Measurements from ENCODE around the gene PRKAG2. TPM values are rescaled to one million over a fixed set of nuclear protein-coding genes. Genes with fewer than 3 reads are reported as not detected.
"Not testable (repeated sequence)": the region's sequence is repeated elsewhere in the genome, so short reads cannot be mapped to it uniquely, and the experiment has no call there.

PRKAG2 gene
- total RNA-seq, 2 experiments from 2014 or later = 16.9 to 18.7 TPM

DNA sequence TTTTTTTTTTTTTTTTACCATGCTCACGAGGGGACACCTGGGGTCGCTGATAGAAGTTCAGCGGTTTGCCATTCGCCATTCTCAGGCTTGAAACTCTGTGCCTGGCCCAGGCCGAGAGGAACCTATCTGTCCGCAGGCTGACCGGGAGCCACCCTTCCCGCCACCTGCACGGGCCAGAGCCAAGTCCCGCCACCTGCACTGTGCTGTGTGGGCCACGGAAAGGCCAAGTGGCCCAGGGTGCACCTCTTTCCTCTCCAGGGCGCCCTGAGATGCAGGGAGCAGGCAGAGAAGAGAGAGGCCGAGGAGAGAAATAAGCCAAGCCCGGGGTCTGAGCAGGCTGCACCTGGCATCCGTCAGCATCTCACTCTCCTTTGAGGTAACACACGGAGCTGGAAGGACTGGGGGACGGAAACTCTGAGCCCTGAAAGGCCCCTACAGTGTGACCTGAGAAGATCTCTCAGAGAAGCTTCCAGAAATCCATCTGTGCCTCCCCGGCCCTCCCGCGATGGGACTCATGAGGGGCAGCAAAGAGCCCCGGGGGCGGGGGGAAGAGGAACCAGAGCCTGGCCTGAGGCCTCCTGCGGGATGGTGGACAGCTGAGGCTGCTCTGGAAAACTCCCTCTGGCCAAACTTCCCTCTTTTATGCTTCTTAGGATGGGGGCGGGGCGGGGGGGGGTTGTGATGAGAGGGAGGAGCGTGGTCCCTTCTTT lies 46.6 kb downstream of the PRKAG2 start:
- peaks cover 34% of the 10 kb centered on the region for H3K4me1 Mint-ChIP-seq (ENCODE audit: low read depth)
- CTCF ChIA-PET = no interaction called here
- DNase-seq = no peak
- no peak overlapping the region for H3K27ac Mint-ChIP-seq
- H3K27me3 Mint-ChIP-seq (ENCODE audit: low read depth) = no peaks in the 10 kb centered on the region
- intact Hi-C loops (cut with micrococcal nuclease) = no loop called here
- H3K4me3 Mint-ChIP-seq = no peak overlapping the region
- peaks cover 3% of the 10 kb centered on the region for H3K36me3 Mint-ChIP-seq (ENCODE audit: low read depth)
- H3K9me3 Mint-ChIP-seq = no peaks in the 10 kb centered on the region

DNA sequence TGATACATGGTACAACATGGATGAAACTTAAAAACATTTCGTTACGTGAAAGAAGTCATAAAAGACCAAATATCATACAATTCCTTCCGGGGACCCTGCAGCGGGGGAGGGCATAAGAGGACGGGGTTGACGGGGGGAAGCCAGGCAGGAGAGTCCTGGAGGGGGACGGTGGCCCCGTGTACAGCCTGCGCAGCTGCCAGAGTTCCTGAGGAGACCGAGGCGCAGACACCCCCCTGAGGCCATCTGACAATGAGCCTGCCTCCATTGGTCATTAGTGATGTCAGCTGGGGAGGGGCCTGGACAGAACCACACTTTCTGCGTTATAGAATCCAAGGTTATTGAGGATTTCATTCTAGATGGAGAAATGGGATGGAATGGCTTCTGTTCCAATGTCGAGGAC lies 47.2 kb downstream of the PRKAG2 start:
- no peak overlapping the region for H3K27ac Mint-ChIP-seq
- H3K4me1 Mint-ChIP-seq (ENCODE audit: low read depth) = peaks cover 30% of the 10 kb centered on the region
- peaks cover 3% of the 10 kb centered on the region for H3K36me3 Mint-ChIP-seq (ENCODE audit: low read depth)
- no peak overlapping the region for H3K4me3 Mint-ChIP-seq
- intact Hi-C loops (cut with micrococcal nuclease) = no loop called here
- no peaks in the 10 kb centered on the region for H3K9me3 Mint-ChIP-seq
- H3K27me3 Mint-ChIP-seq (ENCODE audit: low read depth) = no peaks in the 10 kb centered on the region
- DNase-seq = no peak
- CTCF ChIA-PET = no interaction called here

DNA sequence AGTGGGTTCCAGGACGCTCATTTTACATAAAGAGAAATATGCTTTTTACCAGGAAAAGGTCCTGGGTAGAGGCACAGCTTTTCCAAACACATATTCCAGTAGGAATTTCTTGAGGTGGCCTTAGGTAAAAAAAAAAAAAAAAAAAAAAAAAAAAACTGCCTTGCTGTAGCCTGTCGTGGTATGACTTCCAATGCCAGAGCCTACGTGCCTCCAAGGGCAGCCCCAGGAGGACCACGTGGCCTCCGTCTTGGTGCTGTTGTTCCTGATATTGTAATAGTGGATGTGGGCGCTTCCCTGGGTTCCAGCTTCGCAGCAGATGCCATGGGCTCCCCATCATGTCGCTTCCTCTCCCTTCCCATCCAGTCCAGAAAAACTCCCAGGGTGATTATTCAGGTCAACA lies 49.3 kb downstream of the PRKAG2 start:
- Mint-ChIP-seq H3K36me3 (ENCODE audit: low read depth) (peaks cover 3% of the 10 kb centered on the region), H3K27me3 (ENCODE audit: low read depth) (no peaks in the 10 kb centered on the region)

DNA sequence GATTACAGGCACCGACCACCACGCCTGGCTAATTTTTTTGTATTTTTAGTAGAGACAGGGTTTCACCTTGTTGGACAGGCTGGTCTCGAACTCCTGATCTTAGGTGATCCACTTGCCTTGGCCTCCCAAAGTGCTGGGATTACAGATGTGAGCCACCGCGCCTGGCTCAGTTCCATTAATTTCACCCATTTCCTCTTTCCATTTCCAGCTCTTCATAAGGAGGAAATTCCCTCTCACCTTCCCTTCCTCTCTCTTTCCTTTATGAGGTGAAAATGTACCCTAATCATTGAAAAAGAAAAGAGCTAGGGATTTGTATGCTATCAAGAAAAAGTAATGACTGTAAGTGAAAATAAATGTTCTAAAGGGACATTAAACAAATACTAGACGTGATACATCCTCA lies 50.6 kb downstream of the PRKAG2 start:
- H3K27me3 Mint-ChIP-seq (ENCODE audit: low read depth); H3K27ac Mint-ChIP-seq; H3K36me3 Mint-ChIP-seq (ENCODE audit: low read depth); intact Hi-C loops (cut with micrococcal nuclease); H3K4me3 Mint-ChIP-seq; DNase-seq; H3K9me3 Mint-ChIP-seq: not testable (repeated sequence)
- CTCF ChIA-PET = interaction anchor here (0.5 kb wide), 1 partner anchor 832 kb away, joined by 3 read pairs; no protein-coding TSS in a partner anchor
- H3K4me1 Mint-ChIP-seq (ENCODE audit: low read depth) = peaks cover 19% of the 10 kb centered on the region

More for the DNA sequence above, 49.3 kb downstream of the PRKAG2 start:
- CTCF ChIA-PET = interaction anchor here (0.6 kb wide), 1 partner anchor 664 kb away, joined by 5 read pairs; no protein-coding TSS in a partner anchor
- intact Hi-C loops (cut with micrococcal nuclease) = no loop called here
- Mint-ChIP-seq H3K4me1 (ENCODE audit: low read depth) (peaks cover 19% of the 10 kb centered on the region), H3K4me3 (no peak overlapping the region), H3K27ac (no peak overlapping the region), H3K9me3 (no peaks in the 10 kb centered on the region)
- DNase-seq = no peak

DNA sequence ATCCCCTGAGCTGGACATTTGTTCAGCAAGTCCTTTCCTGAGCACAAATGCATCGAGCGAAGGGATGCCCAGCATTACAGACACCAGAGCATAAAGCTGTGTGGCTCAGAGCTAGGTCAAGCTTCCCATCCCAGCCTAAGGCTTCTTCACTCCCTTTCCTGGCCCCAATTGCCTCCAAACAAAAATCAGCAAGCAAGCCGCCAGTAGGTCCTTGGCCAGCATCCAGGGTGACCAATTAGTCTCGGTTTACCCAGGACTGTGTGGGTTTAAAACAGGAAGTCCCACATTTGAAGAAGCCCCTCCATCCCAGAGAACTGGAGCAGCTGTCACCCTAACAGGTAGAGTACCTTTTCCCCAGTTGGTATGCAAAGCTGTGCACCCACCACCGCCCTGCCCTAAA lies 51.2 kb downstream of the PRKAG2 start:
- H3K4me1 Mint-ChIP-seq (ENCODE audit: low read depth) = peaks cover 19% of the 10 kb centered on the region
- H3K27me3 Mint-ChIP-seq (ENCODE audit: low read depth) = no peaks in the 10 kb centered on the region
- H3K9me3 Mint-ChIP-seq = no peaks in the 10 kb centered on the region
- CTCF ChIA-PET = no interaction called here
- H3K27ac Mint-ChIP-seq = no peak overlapping the region
- H3K4me3 Mint-ChIP-seq = no peak overlapping the region
- intact Hi-C loops (cut with micrococcal nuclease) = no loop called here
- DNase-seq = no peak
- H3K36me3 Mint-ChIP-seq (ENCODE audit: low read depth) = peaks cover 3% of the 10 kb centered on the region

DNA sequence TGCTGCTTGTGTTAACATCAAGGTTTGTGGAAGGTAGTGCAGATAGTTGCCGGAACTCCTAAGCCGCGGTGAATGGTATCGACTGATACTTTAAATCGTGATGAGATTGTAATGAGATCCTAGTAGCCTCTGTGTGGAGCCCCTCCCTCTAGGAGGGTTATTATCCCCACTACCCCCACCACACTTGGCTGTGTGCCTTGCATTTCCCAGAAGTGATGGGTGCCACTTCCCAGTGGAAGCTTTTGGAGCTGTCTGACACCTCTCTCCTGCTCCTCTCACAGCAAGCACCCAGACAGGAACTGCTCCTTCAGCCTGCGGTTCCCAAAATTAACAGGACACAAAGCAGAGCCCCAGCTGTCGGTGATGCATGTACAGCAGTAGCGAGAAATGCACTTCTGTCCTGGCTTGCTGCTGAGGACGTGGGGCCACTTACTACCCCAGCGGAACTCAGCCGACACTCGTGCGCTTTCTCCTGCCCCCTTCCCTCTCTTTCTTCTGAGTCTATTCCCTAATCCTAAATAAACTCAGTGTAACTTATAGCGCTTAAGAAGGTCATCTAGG lies 52.5 kb downstream of the PRKAG2 start:
- Mint-ChIP-seq H3K36me3 (ENCODE audit: low read depth) (peaks cover 3% of the 10 kb centered on the region), H3K27ac (no peak overlapping the region), H3K9me3 (no peaks in the 10 kb centered on the region), H3K27me3 (ENCODE audit: low read depth) (no peaks in the 10 kb centered on the region), H3K4me1 (ENCODE audit: low read depth) (peaks cover 18% of the 10 kb centered on the region), H3K4me3 (no peak overlapping the region)
- intact Hi-C loops (cut with micrococcal nuclease) = no loop called here
- CTCF ChIA-PET = interaction anchor here (0.5 to 1.4 kb wide), 2 partner anchors 41 to 42 kb away, joined by 3 to 4 read pairs; no protein-coding TSS in a partner anchor
- no peak for DNase-seq

DNA sequence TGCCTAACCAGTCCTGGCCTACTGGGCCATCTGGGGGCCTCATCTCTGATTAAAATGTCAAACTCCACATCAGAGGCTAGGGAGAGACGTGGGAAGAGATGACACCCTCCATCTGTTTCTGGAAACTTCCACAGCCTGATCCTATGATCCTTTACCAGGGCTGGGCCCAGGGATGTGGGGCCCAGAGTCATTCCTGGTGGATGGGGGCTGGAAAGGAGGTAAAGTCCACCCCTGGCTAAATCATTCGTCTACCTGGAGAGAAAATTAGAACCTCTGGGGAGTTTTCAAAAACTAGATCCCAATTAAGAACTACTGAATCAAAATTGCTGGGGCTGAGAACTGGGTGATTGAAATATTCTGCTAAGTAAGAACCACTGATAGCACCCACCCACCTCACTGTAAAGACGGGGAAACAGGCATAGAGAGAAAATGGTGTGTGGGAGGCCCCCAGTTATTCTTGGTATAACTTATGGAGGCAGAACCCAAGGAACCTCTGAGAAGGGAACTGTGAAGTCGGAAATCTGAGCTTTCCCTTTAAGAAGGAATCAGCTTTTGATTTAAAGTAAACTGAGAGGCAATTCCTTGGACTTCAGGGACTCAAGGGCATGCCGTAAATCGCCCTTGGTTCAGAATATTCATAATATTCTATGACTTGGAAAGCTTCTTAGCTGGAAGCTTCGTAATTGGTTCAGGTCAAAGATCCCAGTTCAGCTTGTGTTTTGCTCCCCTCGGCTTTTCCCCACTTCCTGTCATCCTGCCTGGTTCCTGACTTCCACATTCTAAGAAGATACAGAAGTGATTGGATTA lies 53.1 kb downstream of the PRKAG2 start:
- peaks cover 11% of the 10 kb centered on the region for H3K4me1 Mint-ChIP-seq (ENCODE audit: low read depth)
- no peaks in the 10 kb centered on the region for H3K27me3 Mint-ChIP-seq (ENCODE audit: low read depth)
- no peak for DNase-seq
- no peak overlapping the region for H3K4me3 Mint-ChIP-seq
- no peaks in the 10 kb centered on the region for H3K9me3 Mint-ChIP-seq
- intact Hi-C loops (cut with micrococcal nuclease) = no loop called here
- peaks cover 3% of the 10 kb centered on the region for H3K36me3 Mint-ChIP-seq (ENCODE audit: low read depth)
- no peak overlapping the region for H3K27ac Mint-ChIP-seq
- CTCF ChIA-PET = interaction anchor here (1.4 kb wide), 1 partner anchor 41 kb away, joined by 4 read pairs; no protein-coding TSS in a partner anchor

DNA sequence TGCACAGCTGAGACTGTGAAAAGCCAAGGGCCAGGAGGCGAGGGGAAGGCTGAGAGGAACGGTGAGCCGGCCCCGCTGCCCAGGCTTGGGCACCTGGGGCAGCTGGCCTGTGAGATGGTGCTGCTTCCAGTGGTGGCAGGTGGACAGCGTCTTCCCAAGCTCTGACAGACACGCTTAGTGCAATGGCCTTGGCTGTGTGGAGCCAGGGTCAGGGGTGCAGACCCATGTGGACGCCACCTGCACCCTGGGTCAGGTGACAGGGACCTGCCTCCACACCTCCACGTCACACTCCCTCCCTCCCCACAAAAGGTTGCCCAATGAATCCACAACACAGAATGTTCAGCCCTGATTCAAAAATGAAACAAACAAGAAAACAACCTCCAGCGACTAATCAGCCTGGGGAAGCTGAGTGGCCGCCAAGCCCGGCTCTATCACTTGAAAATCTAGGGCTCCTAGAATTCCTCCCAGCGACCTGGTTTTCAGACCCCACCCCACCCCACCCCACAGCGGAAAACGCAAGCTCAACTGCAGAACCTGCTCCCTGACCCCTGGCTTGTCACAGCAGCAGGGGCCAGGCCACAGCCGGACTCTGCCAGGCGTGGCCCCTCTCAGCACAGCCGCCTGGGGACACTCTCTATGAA lies 54.3 kb downstream of the PRKAG2 start:
- CTCF ChIA-PET = interaction anchor here (1.4 kb wide), 1 partner anchor 40 kb away, joined by 4 read pairs; no protein-coding TSS in a partner anchor
- Mint-ChIP-seq H3K27me3 (ENCODE audit: low read depth) (no peaks in the 10 kb centered on the region), H3K27ac (no peak overlapping the region), H3K9me3 (no peaks in the 10 kb centered on the region), H3K4me1 (ENCODE audit: low read depth) (peaks cover 10% of the 10 kb centered on the region), H3K4me3 (no peak overlapping the region), H3K36me3 (ENCODE audit: low read depth) (peaks cover under 1% of the 10 kb centered on the region)
- intact Hi-C loops (cut with micrococcal nuclease) = no loop called here
- no peak for DNase-seq

DNA sequence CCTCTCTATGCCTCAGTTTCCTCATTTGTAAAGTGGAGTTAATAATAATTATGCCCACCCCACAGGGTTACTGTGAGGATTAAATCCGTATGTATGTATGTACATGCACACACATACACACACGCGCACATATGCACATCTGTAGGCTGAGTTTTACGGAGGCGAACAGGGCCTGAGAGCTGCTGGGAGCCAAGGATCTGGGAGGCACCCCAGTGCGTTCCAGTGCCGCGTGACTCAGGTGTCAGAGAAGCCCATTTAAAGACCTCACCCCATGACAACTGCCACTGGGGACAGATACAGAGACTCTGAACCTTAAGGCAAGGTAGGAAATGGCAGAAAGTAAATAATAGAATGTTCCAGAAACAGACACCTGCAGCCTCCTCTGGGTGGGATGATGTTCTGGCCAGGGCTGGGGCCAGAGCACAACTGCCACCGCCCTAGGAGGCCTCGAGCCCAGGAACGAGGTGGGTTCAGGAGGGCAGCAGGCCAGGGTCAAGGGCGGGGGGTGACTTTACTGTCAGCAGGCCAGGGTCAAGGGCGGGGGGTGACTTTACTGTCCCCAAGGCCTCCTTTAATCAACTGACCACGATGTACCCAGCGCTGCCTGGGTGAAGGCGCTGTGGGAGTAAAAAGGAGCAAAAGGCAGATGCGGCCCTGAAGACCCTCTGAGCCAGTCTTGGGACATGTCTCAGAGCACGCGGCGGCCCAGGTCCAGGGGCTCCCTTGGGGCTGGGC lies 54.9 kb downstream of the PRKAG2 start:
- intact Hi-C loops (cut with micrococcal nuclease) = no loop called here

DNA sequence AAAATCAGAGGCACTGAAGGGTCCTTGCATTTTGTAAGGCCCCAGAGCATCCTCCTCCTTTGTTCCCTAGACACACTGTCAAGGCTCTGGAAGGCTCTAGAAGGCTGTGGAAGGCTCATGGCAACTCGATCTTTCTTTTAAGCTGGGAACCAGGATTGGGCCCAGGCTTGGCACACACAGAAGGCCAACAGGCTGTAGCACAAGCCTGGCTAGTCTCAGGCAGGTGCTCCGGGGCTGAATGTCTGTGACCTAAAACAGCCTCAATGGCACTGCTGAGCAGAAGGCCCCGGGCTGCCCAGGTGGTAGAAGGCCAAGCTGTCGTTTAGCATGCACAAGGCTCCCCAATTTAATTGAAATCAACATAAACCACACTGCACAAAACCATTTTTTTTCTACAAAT lies 55.7 kb downstream of the PRKAG2 start:
- Mint-ChIP-seq H3K36me3 (ENCODE audit: low read depth) (no peaks in the 10 kb centered on the region), H3K4me3 (no peak overlapping the region), H3K4me1 (ENCODE audit: low read depth) (peaks cover 4% of the 10 kb centered on the region), H3K27ac (no peak overlapping the region), H3K27me3 (ENCODE audit: low read depth) (no peaks in the 10 kb centered on the region), H3K9me3 (no peaks in the 10 kb centered on the region)
- intact Hi-C loops (cut with micrococcal nuclease) = no loop called here
- no peak for DNase-seq
- CTCF ChIA-PET = no interaction called here

More for the DNA sequence above, 54.9 kb downstream of the PRKAG2 start:
- Mint-ChIP-seq H3K27me3 (ENCODE audit: low read depth) (no peaks in the 10 kb centered on the region), H3K36me3 (ENCODE audit: low read depth) (no peaks in the 10 kb centered on the region), H3K27ac (no peak overlapping the region), H3K9me3 (no peaks in the 10 kb centered on the region), H3K4me3 (no peak overlapping the region), H3K4me1 (ENCODE audit: low read depth) (peaks cover 9% of the 10 kb centered on the region)
- DNase-seq = no peak
- CTCF ChIA-PET = no interaction called here

DNA sequence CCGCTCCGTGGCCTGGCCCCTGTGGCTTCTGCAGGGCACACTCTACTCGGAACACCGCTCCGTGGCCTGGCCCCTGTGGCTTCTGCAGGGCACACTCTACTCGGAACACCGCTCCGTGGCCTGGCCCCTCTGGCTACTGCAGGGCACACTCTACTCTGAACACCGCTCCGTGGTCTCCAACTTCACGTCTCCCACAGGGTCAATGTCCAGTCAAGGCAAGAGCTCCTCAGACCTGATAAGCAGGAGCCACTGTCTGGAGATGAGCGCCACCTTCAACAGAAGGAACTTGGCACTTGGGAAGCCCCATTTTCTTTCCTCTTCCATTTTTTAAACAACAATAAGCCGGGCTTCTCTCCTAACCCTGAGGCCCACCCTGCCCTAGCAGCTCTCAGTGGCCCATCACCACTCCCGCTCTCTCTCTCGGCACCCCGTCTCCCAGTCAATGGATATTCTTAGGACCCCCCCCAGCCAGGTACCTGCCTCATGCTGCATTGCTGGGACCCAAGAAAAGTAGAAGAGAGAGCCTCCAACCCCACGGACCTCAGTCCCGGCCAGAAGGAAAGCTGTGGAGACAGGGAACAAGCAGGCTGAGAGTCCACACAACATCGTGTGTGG lies 56.3 kb downstream of the PRKAG2 start:
- Mint-ChIP-seq H3K9me3 (no peaks in the 10 kb centered on the region), H3K4me1 (ENCODE audit: low read depth) (peaks cover 5% of the 10 kb centered on the region), H3K27me3 (ENCODE audit: low read depth) (no peaks in the 10 kb centered on the region), H3K4me3 (no peak overlapping the region), H3K36me3 (ENCODE audit: low read depth) (no peaks in the 10 kb centered on the region), H3K27ac (no peak overlapping the region)
- DNase-seq = no peak
- intact Hi-C loops (cut with micrococcal nuclease) = no loop called here
- CTCF ChIA-PET = interaction anchor here (2.0 kb wide), 1 partner anchor 37 kb away, joined by 7 read pairs; no protein-coding TSS in a partner anchor
